ENCODE data around the gene SMAD5. TPM values are rescaled to one million over a fixed set of nuclear protein-coding genes. Genes with fewer than 3 reads are reported as not detected.

Gene SMAD5
- total RNA-seq, 6 experiments from 2014 or later: 19.2 to 49.2 (median 30.6) TPM

GRCh38 chr5:136191304-136192014, 58.8 kb downstream of the SMAD5 start:
- H3K27ac ChIP-seq: no peak overlapping the region
- peaks cover 0 to 20% (median 0%) of the 10 kb centered on the region in 4 donors for H3K4me1 ChIP-seq
- H3K27me3 ChIP-seq: peaks cover 0 to 7% of the 10 kb centered on the region in 2 donors
- peak; percentile 29 to 51 (median 36) for ATAC-seq
- WGBS (ENCODE audit: insufficient coverage, low coverage, low lambda C conversion rate, missing lambda C conversion rate): 30% methylated on average over 14 of the region's 44 CpGs
- TF ChIP-seq CTCF (IDR thresholded peaks at IDR 0.05): no peak
- TF ChIP-seq POLR2A (IDR thresholded peaks at IDR 0.05): no peak
- peak overlapping the region in 2 of 3 donors; percentile 20 to 41 for H3K4me3 ChIP-seq
- H3K9me3 ChIP-seq: no peaks in the 10 kb centered on the region
- H3K36me3 ChIP-seq: peaks cover 0 to 1% (median 0%) of the 10 kb centered on the region in 4 donors
- peak in 2 of 3 donors; percentile 38 to 41 for DNase-seq
- intact Hi-C loops (cut with DNase I): no loop called here

GRCh38 chr5:136192015-136192525, 59.4 kb downstream of the SMAD5 start:
- WGBS (ENCODE audit: insufficient coverage, low coverage, low lambda C conversion rate, missing lambda C conversion rate): no CpG with 5 or more reads among the region's 56 CpGs
- Histone ChIP-seq H3K27me3 (peaks cover 0 to 7% of the 10 kb centered on the region in 2 donors), H3K9me3 (no peaks in the 10 kb centered on the region), H3K27ac (no peak overlapping the region), H3K4me1 (peaks cover 0 to 15% (median 0%) of the 10 kb centered on the region in 4 donors), H3K36me3 (no peaks in the 10 kb centered on the region), H3K4me3 (peak overlapping the region; percentile 21 to 41 (median 40))
- peak; percentile 22 to 45 (median 42) for ATAC-seq
- TF ChIP-seq CTCF (IDR thresholded peaks at IDR 0.05) (peak in 1 of 4 donors; percentile 7), POLR2A (IDR thresholded peaks at IDR 0.05) (no peak)
- intact Hi-C loops (cut with DNase I): no loop called here
- DNase-seq: peak in 2 of 3 donors; percentile 38 to 40

GRCh38 chr5:136192526-136193321, 60.1 kb downstream of the SMAD5 start, which contains the start of gene SMIM32:
SMIM32 (minus strand) TSS chr5:136193162; CDS start chr5:136192524, 638 bp downstream.
- WGBS (ENCODE audit: insufficient coverage, low coverage, low lambda C conversion rate, missing lambda C conversion rate): 0% methylated on average over 7 of the region's 81 CpGs
- peak in 2 of 3 donors; percentile 42 to 43 for DNase-seq
- TF ChIP-seq POLR2A (IDR thresholded peaks at IDR 0.05) (no peak), CTCF (IDR thresholded peaks at IDR 0.05) (no peak)
- peak; percentile 27 to 41 (median 38) for ATAC-seq
- Histone ChIP-seq H3K4me1 (peaks cover 0 to 15% (median 0%) of the 10 kb centered on the region in 4 donors), H3K27me3 (peaks cover 0 to 7% of the 10 kb centered on the region in 2 donors), H3K4me3 (peak within 1 kb of the TSS; percentile 21 to 41 (median 40)), H3K9me3 (no peaks in the 10 kb centered on the region), H3K27ac (no peak within 1 kb of the TSS), H3K36me3 (no peaks in the 10 kb centered on the region)
- intact Hi-C loops (cut with DNase I): no loop called here

GRCh38 chr5:136193322-136193935, 60.8 kb downstream of the SMAD5 start:
- H3K9me3 ChIP-seq: no peaks in the 10 kb centered on the region
- TF ChIP-seq POLR2A (IDR thresholded peaks at IDR 0.05): no peak
- no peak for TF ChIP-seq CTCF (IDR thresholded peaks at IDR 0.05)
- H3K36me3 ChIP-seq: no peaks in the 10 kb centered on the region
- peaks cover 0 to 7% of the 10 kb centered on the region in 2 donors for H3K27me3 ChIP-seq
- intact Hi-C loops (cut with DNase I): no loop called here
- peak in 1 of 3 donors; percentile 37 for DNase-seq
- H3K27ac ChIP-seq: no peak overlapping the region
- 32% methylated on average over 5 of the region's 18 CpGs for WGBS (ENCODE audit: insufficient coverage, low coverage, low lambda C conversion rate, missing lambda C conversion rate)
- H3K4me3 ChIP-seq: peak overlapping the region in 2 of 3 donors; percentile 21 to 40
- H3K4me1 ChIP-seq: peaks cover 0 to 15% (median 0%) of the 10 kb centered on the region in 4 donors
- peak in 3 of 4 donors; percentile 4 to 23 (median 7) for ATAC-seq
